ENCODE results near the gene VEGFC.

DNA sequence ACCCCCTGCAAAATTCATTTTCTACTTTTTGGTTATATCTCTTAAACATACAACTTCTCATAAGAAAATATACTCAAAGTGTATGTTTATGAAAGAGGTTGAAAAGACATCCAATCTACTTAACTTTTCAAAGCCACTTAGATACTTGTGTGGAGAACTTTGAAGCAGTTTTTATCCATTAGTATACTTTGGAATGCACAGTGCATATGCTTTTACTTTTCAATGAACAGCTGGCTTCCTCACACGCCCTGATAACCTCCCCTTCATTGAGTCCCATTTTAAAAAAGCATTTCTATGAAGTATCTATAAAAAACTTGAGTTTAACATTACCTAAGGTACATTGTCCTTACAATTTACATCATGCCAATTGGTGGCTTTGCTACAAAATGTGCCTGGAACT is 73.8 kb downstream of the VEGFC start:
- no peak for TF ChIP-seq POLR2A (IDR thresholded peaks at IDR 0.05)
- TF ChIP-seq, protein P1, sequence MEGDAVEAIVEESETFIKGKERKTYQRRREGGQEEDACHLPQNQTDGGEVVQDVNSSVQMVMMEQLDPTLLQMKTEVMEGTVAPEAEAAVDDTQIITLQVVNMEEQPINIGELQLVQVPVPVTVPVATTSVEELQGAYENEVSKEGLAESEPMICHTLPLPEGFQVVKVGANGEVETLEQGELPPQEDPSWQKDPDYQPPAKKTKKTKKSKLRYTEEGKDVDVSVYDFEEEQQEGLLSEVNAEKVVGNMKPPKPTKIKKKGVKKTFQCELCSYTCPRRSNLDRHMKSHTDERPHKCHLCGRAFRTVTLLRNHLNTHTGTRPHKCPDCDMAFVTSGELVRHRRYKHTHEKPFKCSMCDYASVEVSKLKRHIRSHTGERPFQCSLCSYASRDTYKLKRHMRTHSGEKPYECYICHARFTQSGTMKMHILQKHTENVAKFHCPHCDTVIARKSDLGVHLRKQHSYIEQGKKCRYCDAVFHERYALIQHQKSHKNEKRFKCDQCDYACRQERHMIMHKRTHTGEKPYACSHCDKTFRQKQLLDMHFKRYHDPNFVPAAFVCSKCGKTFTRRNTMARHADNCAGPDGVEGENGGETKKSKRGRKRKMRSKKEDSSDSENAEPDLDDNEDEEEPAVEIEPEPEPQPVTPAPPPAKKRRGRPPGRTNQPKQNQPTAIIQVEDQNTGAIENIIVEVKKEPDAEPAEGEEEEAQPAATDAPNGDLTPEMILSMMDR (IDR thresholded peaks at IDR 0.05) = no peak

Data from testis (tissue), 2 donors.